K562 (cell line): Measurements from ENCODE around the gene ZNF350. TPM values are rescaled to one million over a fixed set of nuclear protein-coding genes. Genes with fewer than 3 reads are reported as not detected.

Source experiments
- BDP1 ChIP-seq: IDR thresholded peaks from 3 replicates; pipeline ENCODE4 v1.6.1; 2011; ENCODE audit not compliant: insufficient read length, insufficient read depth
- CBFB ChIP-seq: sonication (generic); formaldehyde crosslinking; IDR thresholded peaks from 2 replicates; pipeline ENCODE4 v1.4.0; 2020; ENCODE audit warnings: mild to moderate bottlenecking, missing genetic modification reagents
- E2F5 ChIP-seq: sonication (generic); formaldehyde crosslinking; IDR thresholded peaks from 2 replicates; pipeline ENCODE4 v1.8.0; 2022; ENCODE audit warnings: mild to moderate bottlenecking, missing genetic modification reagents
- HDAC3 ChIP-seq: fragments of 450-650 bp; IDR thresholded peaks from 2 replicates; pipeline ENCODE4 v1.6.1; 2018; ENCODE audit warnings: borderline replicate concordance, mild to moderate bottlenecking, moderate library complexity; ENCODE audit not compliant: partially characterized antibody
- HLTF ChIP-seq: fragments of 450-650 bp; IDR thresholded peaks from 2 replicates; pipeline ENCODE4 v1.6.1; 2016
- JUN ChIP-seq, 2 experiments: sonication (generic) in 1 of 2; formaldehyde crosslinking in 1 of 2; IDR thresholded peaks; 2 replicates each; pipeline versions ENCODE4 v1.6.1 to v1.8.0; 2012 to 2022; ENCODE audit warnings: borderline replicate concordance in 2 of 2, mild to moderate bottlenecking in 2 of 2, improper control_type of control experiment in 1 of 2, low read depth in 1 of 2, low read length in 1 of 2, missing genetic modification reagents in 1 of 2
- NRF1 ChIP-seq, 2 experiments: fragments of 450-650 bp; IDR thresholded peaks in 1 of 2; conservative IDR thresholded peaks in 1 of 2; 2 replicates each; pipeline ENCODE4 v1.6.1; 2014; ENCODE audit warnings: mild to moderate bottlenecking in 2 of 2
- SRSF9 ChIP-seq: fragments of 200-400 bp; formaldehyde crosslinking; IDR thresholded peaks from 2 replicates; pipeline ENCODE4 v1.6.1; 2017; ENCODE audit warnings: low read depth, low read length, borderline replicate concordance
- USF1 ChIP-seq: sonication (generic); formaldehyde crosslinking; IDR thresholded peaks from 2 replicates; pipeline ENCODE4 v1.9.0; 2022; ENCODE audit warnings: mild to moderate bottlenecking, missing genetic modification reagents
- ZBTB7A ChIP-seq: IDR thresholded peaks from 2 replicates; pipeline ENCODE4 v1.6.1; 2011; ENCODE audit warnings: low read depth, mild to moderate bottlenecking, low read length, moderate library complexity, borderline replicate concordance; ENCODE audit not compliant: control insufficient read depth
- ZNF197 ChIP-seq: fragments of 200-800 bp; sonication (Bioruptor generic); IDR thresholded peaks from 2 replicates; pipeline ENCODE4 v1.6.1; 2016; ENCODE audit warnings: low read depth, missing genetic modification characterization, missing compliant biosample characterization
- ZNF318 ChIP-seq, 2 experiments: fragments of 450-650 bp; IDR thresholded peaks; 2 replicates each; pipeline ENCODE4 v1.6.1; 2016; ENCODE audit warnings: mild to moderate bottlenecking in 2 of 2, borderline replicate concordance in 1 of 2, low read depth in 1 of 2, moderate library complexity in 1 of 2
- ZNF512 ChIP-seq: IDR thresholded peaks from 2 replicates; pipeline ENCODE4 v1.6.1; 2016; ENCODE audit warnings: missing genetic modification characterization, missing compliant biosample characterization
- polyA plus RNA-seq, 8 experiments: library from polyadenylated mRNA; depleted of rRNA in 4 of 8; stranded (reverse) in 5 of 8; unstranded in 3 of 8; fragments of >200 nt; fragmentation: Nextera tagmentation in 2 of 8; fragmentation: Illumina TruSeq in 1 of 8; extraction: Ambion mirVana in 2 of 8; extraction: Trizol in 1 of 8; gene quantifications; 2 replicates each; pipeline versions ENCODE4 v1.2.1 to v1.2.3, GENCODE V29; 2011 to 2014; ENCODE audit warnings: inconsistent platforms in 1 of 8, missing spikeins in 1 of 8
- total RNA-seq, 7 experiments: library from RNA; depleted of rRNA in 6 of 7; stranded (reverse); fragments of >200 nt in 6 of 7; fragmentation: Illumina TruSeq in 2 of 7; extraction: Trizol in 2 of 7; gene quantifications; 2 replicates each; pipeline versions ENCODE4 v1.2.1 to v1.2.3, GENCODE V29; 2011 to 2021; ENCODE audit warnings: low replicate concordance in 1 of 7

ZNF350 gene
- total and polyA plus RNA-seq, 9 of the 15 experiments (the other 6 are each of a cell fraction or from before 2014, with no cell fraction given), result 1.7 to 4.8 (median 2.9) TPM

GRCh38 chr19:51926784-51927741, 59.6 kb downstream of the ZNF350 start, which contains the start of gene ZNF613 (continued):
- TF ChIP-seq BDP1 (no peak), ZNF197 (CRISPR knock-in tag) (no peak), JUN (IDR thresholded peaks at IDR 0.05; ENCODE audit: borderline replicate concordance, low read depth, low read length) (0 out of 2 replicates have a peak, but pooled peaks have one; percentile 3), JUN (CRISPR knock-in tag; IDR thresholded peaks at IDR 0.05; ENCODE audit: borderline replicate concordance) (no peak), ZNF318 (IDR thresholded peaks at IDR 0.05; ENCODE audit: borderline replicate concordance in 1 of 2, low read depth in 1 of 2) (no peak), HLTF (peak; percentile 73; the same call in 1 of the 2 replicates), E2F5 (CRISPR knock-in tag) (no peak), CBFB (no peak), NRF1 (conservative IDR thresholded peaks at IDR 0.05 in 1 of 2, IDR thresholded peaks at IDR 0.05 in 1 of 2) (peak in 1 of 2 experiments; percentile 22; a peak in 1 of 4 replicates), SRSF9 (no peak), USF1 (CRISPR knock-in tag) (no peak), HDAC3 (no peak), ZNF512 (tag) (no peak), ZBTB7A (0 out of 2 replicates have a peak, but pooled peaks have one; percentile 61)
